Measurements from ENCODE around the gene POLR3A.

GRCh38 chr10:78011065-78011464 is 18.2 kb downstream of the POLR3A start:
- TF ChIP-seq POLR2A (IDR thresholded peaks at IDR 0.05) (no peak), POLR2AphosphoS5 (IDR thresholded peaks at IDR 0.05) (no peak), CTCF (IDR thresholded peaks at IDR 0.05 in 8 of 11, conservative IDR thresholded peaks at IDR 0.05 in 3 of 11) (no peak)
